H9 (cell line): ENCODE data around the gene TRIM38. TPM values are rescaled to one million over a fixed set of nuclear protein-coding genes. Genes with fewer than 3 reads are reported as not detected.

Experiments used
- DNase-seq: peaks from one replicate; pipeline ENCODE4 v3.0.0-alpha.2; 2017
- H2AFZ ChIP-seq: one replicate; pipeline ENCODE4 v1.6.1; 2013; ENCODE audit warnings: mild to moderate bottlenecking, low read length, control low read depth, moderate library complexity
- H2AK5ac ChIP-seq: 2 replicates; pipeline ENCODE4 v1.6.1; 2013; ENCODE audit warnings: low read length, control low read depth, mixed read lengths; ENCODE audit not compliant: insufficient read length
- H2BK120ac ChIP-seq: one replicate; pipeline ENCODE4 v1.6.1; 2013; ENCODE audit warnings: low read depth, mild to moderate bottlenecking, low read length, control low read depth, inconsistent platforms; ENCODE audit not compliant: poor library complexity, severe bottlenecking
- H2BK12ac ChIP-seq: 2 replicates; pipeline ENCODE4 v1.6.1; 2013; ENCODE audit warnings: low read length, control low read depth, mixed read lengths, low read depth; ENCODE audit not compliant: insufficient read length
- H2BK15ac ChIP-seq: 2 replicates; pipeline ENCODE4 v1.6.1; 2013; ENCODE audit warnings: low read depth, low read length, control low read depth
- H2BK20ac ChIP-seq: one replicate; pipeline ENCODE4 v1.6.1; 2013; ENCODE audit warnings: low read depth, mild to moderate bottlenecking, low read length, control low read depth, inconsistent platforms; ENCODE audit not compliant: poor library complexity, severe bottlenecking
- H2BK5ac ChIP-seq: 2 replicates; pipeline ENCODE4 v1.6.1; 2013; ENCODE audit warnings: low read length, control low read depth, mixed read lengths; ENCODE audit not compliant: insufficient read length
- H3K14ac ChIP-seq: 2 replicates; pipeline ENCODE4 v1.6.1; 2013; ENCODE audit warnings: low read length, control low read depth; ENCODE audit not compliant: insufficient read depth
- H3K18ac ChIP-seq: 2 replicates; pipeline ENCODE4 v1.6.1; 2013; ENCODE audit warnings: low read depth, mild to moderate bottlenecking, mixed read lengths, low read length, control low read depth; ENCODE audit not compliant: insufficient read length
- H3K23ac ChIP-seq: 2 replicates; pipeline ENCODE4 v1.6.1; 2013; ENCODE audit warnings: low read length, control low read depth, mixed read lengths, low read depth; ENCODE audit not compliant: insufficient read length
- H3K23me2 ChIP-seq: 2 replicates; pipeline ENCODE4 v1.6.1; 2013; ENCODE audit warnings: low read depth, mild to moderate bottlenecking, mixed read lengths, low read length, control low read depth; ENCODE audit not compliant: insufficient read length, poor library complexity, severe bottlenecking
- H3K27ac ChIP-seq: 2 replicates; pipeline ENCODE4 v1.5.1; 2013; ENCODE audit warnings: low read length, control low read depth, mixed read lengths, low read depth; ENCODE audit not compliant: insufficient read length
- H3K27me3 ChIP-seq: 2 replicates; pipeline ENCODE4 v1.6.1; 2013; ENCODE audit warnings: low read length, control low read depth, inconsistent platforms; ENCODE audit not compliant: insufficient read depth
- H3K4ac ChIP-seq: 2 replicates; pipeline ENCODE4 v1.6.1; 2013; ENCODE audit warnings: low read depth, mild to moderate bottlenecking, control low read depth, inconsistent platforms, low read length, moderate library complexity
- H3K4me1 ChIP-seq: 2 replicates; pipeline ENCODE4 v1.6.1; 2013; ENCODE audit warnings: low read length, control low read depth, inconsistent platforms; ENCODE audit not compliant: insufficient read depth
- H3K4me2 ChIP-seq: 2 replicates; pipeline ENCODE4 v1.6.1; 2013; ENCODE audit warnings: low read length, control low read depth, mixed read lengths; ENCODE audit not compliant: insufficient read length, insufficient read depth
- H3K56ac ChIP-seq: 2 replicates; pipeline ENCODE4 v1.6.1; 2013; ENCODE audit warnings: low read depth, mild to moderate bottlenecking, mixed read lengths, low read length, control low read depth; ENCODE audit not compliant: insufficient read length
- H3K79me1 ChIP-seq: 2 replicates; pipeline ENCODE4 v1.6.1; 2013; ENCODE audit warnings: low read depth, mild to moderate bottlenecking, moderate library complexity, low read length, control low read depth, inconsistent platforms; ENCODE audit not compliant: insufficient read depth, poor library complexity, severe bottlenecking
- H3K79me2 ChIP-seq: 2 replicates; pipeline ENCODE4 v1.6.1; 2013; ENCODE audit warnings: low read length, control low read depth, inconsistent platforms; ENCODE audit not compliant: insufficient read depth
- H3K9ac ChIP-seq: 2 replicates; pipeline ENCODE4 v1.6.1; 2013; ENCODE audit warnings: low read length, control low read depth, mixed read lengths; ENCODE audit not compliant: insufficient read length; ENCODE audit errors: extremely low read depth
- H3K9me3 ChIP-seq: one replicate; pipeline ENCODE4 v1.6.1; 2013; ENCODE audit warnings: low read depth, low read length, inconsistent platforms; ENCODE audit not compliant: control insufficient read depth
- H3T11ph ChIP-seq: one replicate; pipeline ENCODE4 v1.6.1; 2013; ENCODE audit warnings: mild to moderate bottlenecking, low read length, control low read depth, inconsistent platforms
- H4K20me1 ChIP-seq: one replicate; pipeline ENCODE4 v1.6.1; 2013; ENCODE audit not compliant: control insufficient read depth, insufficient read length, insufficient read depth
- H4K5ac ChIP-seq: 2 replicates; pipeline ENCODE4 v1.6.1; 2013; ENCODE audit warnings: low read depth, mild to moderate bottlenecking, mixed read lengths, low read length, control low read depth; ENCODE audit not compliant: insufficient read length
- H4K8ac ChIP-seq: replicated peaks from 2 replicates; pipeline ENCODE4 v1.6.1; 2013; ENCODE audit warnings: low read length, control low read depth, mixed read lengths, low read depth; ENCODE audit not compliant: insufficient read length
- H4K91ac ChIP-seq: 2 replicates; pipeline ENCODE4 v1.6.1; 2013; ENCODE audit warnings: low read depth, mild to moderate bottlenecking, moderate library complexity, mixed read lengths, low read length, control low read depth; ENCODE audit not compliant: insufficient read length
- H3K27ac Mint-ChIP-seq, 3 experiments: 2 replicates in 2 of 3; 3 replicates in 1 of 3; pipeline ENCODE4 v1.8.0; 2020 to 2021; ENCODE audit warnings: mixed read lengths in 3 of 3, mild to moderate bottlenecking in 1 of 3, moderate library complexity in 1 of 3
- H3K27me3 Mint-ChIP-seq: 2 replicates; pipeline ENCODE4 v1.8.0; 2021; ENCODE audit warnings: low read depth, mild to moderate bottlenecking, moderate library complexity, mixed read lengths
- H3K36me3 Mint-ChIP-seq, 3 experiments: 2 replicates in 2 of 3; 3 replicates in 1 of 3; pipeline ENCODE4 v1.8.0; 2020 to 2021; ENCODE audit warnings: low read depth in 3 of 3, mixed read lengths in 3 of 3; ENCODE audit not compliant: insufficient read depth in 1 of 3
- H3K4me1 Mint-ChIP-seq, 2 experiments: 2 replicates each; pipeline ENCODE4 v1.8.0; 2020; ENCODE audit warnings: mixed read lengths in 2 of 2
- H3K4me3 Mint-ChIP-seq, 2 experiments: 2 replicates in 1 of 2; 3 replicates in 1 of 2; pipeline ENCODE4 v1.8.0; 2020 to 2021; ENCODE audit warnings: mild to moderate bottlenecking in 2 of 2, mixed read lengths in 2 of 2, moderate library complexity in 1 of 2
- H3K9me3 Mint-ChIP-seq, 2 experiments: 2 replicates in 1 of 2; 3 replicates in 1 of 2; pipeline ENCODE4 v1.8.0; 2020; ENCODE audit warnings: mild to moderate bottlenecking in 2 of 2, mixed read lengths in 2 of 2, moderate library complexity in 1 of 2
- CTCF ChIP-seq: fragments of 200-600 bp; sonication (generic); conservative IDR thresholded peaks from 3 replicates; pipeline ENCODE4 v1.8.0; 2021; ENCODE audit warnings: antibody characterized with exemption, mild to moderate bottlenecking
- WGBS: extraction: QIAGEN DNeasy Blood & Tissue Kit; methylation state at CpG from one replicate; pipeline ENCODE4 v1.1.7; 2013; ENCODE audit warnings: missing lambda C conversion rate, low lambda C conversion rate, mixed read lengths; ENCODE audit not compliant: insufficient read length; ENCODE audit errors: extremely low coverage; 5-methylcytosine and 5-hydroxymethylcytosine counted together
- total RNA-seq: library from RNA; stranded (reverse); gene quantifications from 2 replicates; pipeline ENCODE4 v1.2.1, GENCODE V29; 2021

Gene TRIM38
- total RNA-seq, 1 experiment from 2014 or later, result 0.61 TPM

DNA sequence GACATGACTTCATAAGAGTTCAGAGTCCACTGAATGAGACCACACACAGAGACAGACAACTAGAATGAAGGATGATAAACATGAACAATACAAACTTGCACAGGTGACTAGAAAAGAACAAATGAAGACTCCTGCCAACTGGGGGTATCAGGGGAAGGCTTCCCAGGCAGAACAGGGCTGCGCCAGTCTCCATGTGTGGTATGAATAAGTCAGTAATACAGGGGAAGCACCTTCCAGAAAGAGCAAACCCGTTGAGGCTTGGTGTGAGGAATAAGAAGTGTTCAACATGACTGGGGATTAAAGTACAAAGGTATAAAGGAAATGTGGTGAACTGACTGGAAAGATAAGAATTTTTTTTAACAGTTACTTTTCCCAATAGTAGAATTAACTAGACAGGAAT is 28.4 kb upstream of the TRIM38 start:
- no peak overlapping the region for H2BK12ac ChIP-seq
- Mint-ChIP-seq H3K36me3 (no peaks in the 10 kb centered on the region), H3K9me3 (no peaks in the 10 kb centered on the region), H3K27me3 (no peaks in the 10 kb centered on the region; the same call in 1 of the 2 replicates), H3K4me3 (no peak overlapping the region), H3K4me1 (no peaks in the 10 kb centered on the region), H3K27ac (no peak overlapping the region)
- H3K4me2 ChIP-seq, result no peak overlapping the region
- TF ChIP-seq CTCF, result no peak
- H3T11ph ChIP-seq, result no peak overlapping the region
- H3K56ac ChIP-seq, result no peak overlapping the region
- no peak overlapping the region for H3K27ac ChIP-seq
- H3K9ac ChIP-seq, result no peak overlapping the region
- no peak overlapping the region for H4K91ac ChIP-seq
- no peak overlapping the region for H2BK15ac ChIP-seq
- no peak overlapping the region for H2AK5ac ChIP-seq
- H3K79me2 ChIP-seq, result no peaks in the 10 kb centered on the region
- H2AFZ ChIP-seq, result no peak overlapping the region
- H3K18ac ChIP-seq, result no peak overlapping the region
- no peaks in the 10 kb centered on the region for H3K79me1 ChIP-seq
- no peak overlapping the region for H4K5ac ChIP-seq
- H3K23ac ChIP-seq, result no peak overlapping the region
- no peaks in the 10 kb centered on the region for H4K20me1 ChIP-seq
- no peak overlapping the region for H3K14ac ChIP-seq
- H2BK5ac ChIP-seq, result no peak overlapping the region
- no peaks in the 10 kb centered on the region for H3K9me3 ChIP-seq
- no CpG with 5 or more reads among the region's 2 CpGs for WGBS
- H3K4me1 ChIP-seq, result no peaks in the 10 kb centered on the region
- no peaks in the 10 kb centered on the region for H3K27me3 ChIP-seq
- H2BK20ac ChIP-seq, result no peak overlapping the region
- H4K8ac ChIP-seq, result no peak overlapping the region
- no peak overlapping the region for H3K4ac ChIP-seq
- H2BK120ac ChIP-seq, result no peak overlapping the region
- DNase-seq, result no peak
- no peaks in the 10 kb centered on the region for H3K23me2 ChIP-seq
